Stomach (tissue), 9 donors: ENCODE data around the gene GREM2. TPM values are rescaled to one million over a fixed set of nuclear protein-coding genes. Genes with fewer than 3 reads are reported as not detected.

Source experiments
- DNase-seq, 2 donors: peaks; one replicate each; pipeline versions ENCODE4 v3.0.0 to v3.0.0-alpha.2; 2013 to 2019
- H3K27ac ChIP-seq, 5 donors: fragments of 200-600 bp in 4 of 5; sonication (generic) in 4 of 5; one replicate each; pipeline ENCODE4 v1.5.1; 2013 to 2019; ENCODE audit warnings: mild to moderate bottlenecking in 1 of 5, moderate library complexity in 1 of 5
- H3K27me3 ChIP-seq, 3 donors: fragments of 200-600 bp; sonication (generic); one replicate each; pipeline ENCODE4 v1.5.1; 2017 to 2019; ENCODE audit warnings: mixed run types in 1 of 3
- H3K36me3 ChIP-seq, 4 donors: fragments of 200-600 bp; sonication (generic); 1 replicate in 3 of 4; 2 replicates in 1 of 4; pipeline ENCODE4 v1.5.1; 2016 to 2019
- H3K4me1 ChIP-seq, 4 donors: fragments of 200-600 bp; sonication (generic); one replicate each; pipeline ENCODE4 v1.5.1; 2016 to 2019
- H3K4me3 ChIP-seq, 4 donors: fragments of 200-600 bp; sonication (generic) in 3 of 4; one replicate each; pipeline ENCODE4 v1.5.1; 2016 to 2019; ENCODE audit warnings: mild to moderate bottlenecking in 1 of 4
- H3K9me3 ChIP-seq, 4 donors: fragments of 200-600 bp; sonication (generic); one replicate each; pipeline ENCODE4 v1.5.1; 2016 to 2019
- CTCF ChIP-seq, 7 experiments: fragments of 450-650 bp in 4 of 7; fragments of 200-600 bp in 3 of 7; sonication (generic) in 3 of 7; IDR thresholded peaks; one replicate each; pipeline ENCODE4 v1.5.1; 2016 to 2019; ENCODE audit warnings: antibody characterized with exemption in 7 of 7, control low read depth in 2 of 7, mild to moderate bottlenecking in 1 of 7
- EP300 ChIP-seq: sonication (generic); formaldehyde crosslinking; IDR thresholded peaks from one replicate; pipeline ENCODE4 v1.6.1; 2017; ENCODE audit warnings: antibody characterized with exemption
- POLR2A ChIP-seq, 4 donors: fragments of 450-650 bp; IDR thresholded peaks; one replicate each; pipeline ENCODE4 v1.6.1; 2016; ENCODE audit warnings: antibody characterized with exemption in 4 of 4, control low read depth in 2 of 4, mild to moderate bottlenecking in 1 of 4, moderate library complexity in 1 of 4
- POLR2AphosphoS5 ChIP-seq, 3 donors: sonication (generic); formaldehyde crosslinking; IDR thresholded peaks; one replicate each; pipeline ENCODE4 v1.6.1; 2016; ENCODE audit warnings: antibody characterized with exemption in 3 of 3
- WGBS, 5 donors: extraction: QIAGEN DNeasy Blood & Tissue Kit in 3 of 5; methylation state at CpG; one replicate each; pipeline versions ENCODE4 v1.1.5 to v1.1.7; 2013 to 2018; 5-methylcytosine and 5-hydroxymethylcytosine counted together
- intact Hi-C: fragments of 100-400 bp; cut with DNase I; formaldehyde crosslinking; loops from one replicate; pipeline ENCODE4 v1.15.1; 2023; ENCODE audit warnings: low total_unique reads
- polyA plus RNA-seq, 3 donors: library from polyadenylated mRNA; stranded (reverse); fragments of 200-250 nt; gene quantifications; one replicate each; pipeline ENCODE4 v1.2.3, GENCODE V29; 2013
- total RNA-seq, 5 donors: library from RNA; depleted of rRNA; stranded (reverse); fragments of >200 nt; gene quantifications; one replicate each; pipeline versions ENCODE4 v1.1.0 to v1.2.3, GENCODE V29; 2014 to 2016
- donor health status: healthy with polysubstance abuse.
- donor health status: Bipolar disorder and iron deficiency.
- donor health status: healthy.

Gene GREM2
- total and polyA plus RNA-seq, 8 donors = 0.45 to 10.5 (median 2.4) TPM; not detected in 1

- H3K9me3 ChIP-seq = no peaks in the 10 kb centered on the region
- peaks cover 0 to 2% (median 0%) of the 10 kb centered on the region in 3 donors for H3K27me3 ChIP-seq
- H3K27ac ChIP-seq = no peak overlapping the region
- no peak for TF ChIP-seq EP300
- TF ChIP-seq CTCF (IDR thresholded peaks at IDR 0.05) = no peak
- no peak for TF ChIP-seq POLR2AphosphoS5 (IDR thresholded peaks at IDR 0.05)
- H3K4me1 ChIP-seq = no peaks in the 10 kb centered on the region
- 74 to 90% (median 86%) methylated on average over 4 of the region's 4 CpGs for WGBS, 5 donors
- H3K36me3 ChIP-seq = no peaks in the 10 kb centered on the region
- no peak for DNase-seq
- no peak overlapping the region for H3K4me3 ChIP-seq
- intact Hi-C loops = no loop called here
Observed at GRCh38 chr1:240497908-240498307, 114.0 kb downstream of the GREM2 start.

DNA sequence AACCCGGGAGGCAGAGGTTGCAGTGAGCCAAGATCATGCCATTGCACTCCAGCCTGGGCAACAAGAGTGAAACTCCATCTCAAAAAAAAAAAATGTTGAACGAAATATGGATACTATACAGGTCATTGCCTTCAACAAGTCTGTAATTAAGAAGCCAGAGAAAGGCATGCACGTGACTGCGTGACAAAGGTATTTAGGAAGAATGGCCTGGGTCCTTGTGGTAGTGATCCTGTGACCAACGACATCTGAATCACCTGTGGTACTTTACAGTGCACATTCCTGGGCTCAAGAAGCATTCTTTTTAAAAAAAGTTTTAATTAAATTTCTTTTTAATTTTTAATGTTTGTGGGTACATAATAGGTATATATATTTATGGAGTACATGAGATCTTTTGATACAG lies 115.0 kb downstream of the GREM2 start:
- Histone ChIP-seq H3K4me1 (no peaks in the 10 kb centered on the region), H3K4me3 (no peak overlapping the region)
- intact Hi-C loops = no loop called here

DNA sequence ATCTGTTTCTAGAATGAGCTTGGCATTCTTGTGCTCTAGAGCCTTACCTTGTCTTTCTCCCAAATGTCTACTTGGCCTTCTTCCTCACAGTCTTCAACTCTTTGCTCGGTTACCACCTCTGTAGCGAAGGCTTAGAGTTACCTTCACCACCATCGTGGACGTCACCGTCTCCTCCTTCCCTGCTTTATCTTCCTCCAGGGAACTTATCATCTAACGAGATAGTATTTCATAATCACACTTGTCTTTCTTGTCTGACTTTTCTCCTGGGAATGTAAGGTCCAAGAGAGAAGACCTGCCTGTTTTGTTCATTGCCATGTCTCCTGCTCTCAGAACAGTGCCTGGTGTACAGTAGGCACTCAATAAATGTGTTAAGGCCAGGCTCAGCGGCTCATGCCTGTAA lies 115.6 kb downstream of the GREM2 start:
- DNase-seq = no peak
- no peak overlapping the region for H3K27ac ChIP-seq
- peaks cover 0 to 6% (median 0%) of the 10 kb centered on the region in 4 donors for H3K9me3 ChIP-seq
- no peaks in the 10 kb centered on the region for H3K36me3 ChIP-seq
- TF ChIP-seq EP300 = no peak
- no peak for TF ChIP-seq CTCF (IDR thresholded peaks at IDR 0.05)
- TF ChIP-seq POLR2A (IDR thresholded peaks at IDR 0.05) = no peak
- TF ChIP-seq POLR2AphosphoS5 (IDR thresholded peaks at IDR 0.05) = no peak
- WGBS, 5 donors = 83 to 87% (median 85%) methylated on average over 7 of the region's 7 CpGs
- H3K27me3 ChIP-seq = peaks cover 0 to 9% (median 0%) of the 10 kb centered on the region in 3 donors
- no peaks in the 10 kb centered on the region for H3K4me1 ChIP-seq
- H3K4me3 ChIP-seq = no peak overlapping the region
- intact Hi-C loops = no loop called here

More for the DNA sequence above, 115.0 kb downstream of the GREM2 start:
- Histone ChIP-seq H3K27ac (no peak overlapping the region), H3K27me3 (peaks cover 0 to 9% (median 0%) of the 10 kb centered on the region in 3 donors), H3K36me3 (no peaks in the 10 kb centered on the region), H3K9me3 (peaks cover 0 to 6% (median 0%) of the 10 kb centered on the region in 4 donors)
- 86 to 93% (median 92%) methylated on average over 5 of the region's 5 CpGs for WGBS, 5 donors
- TF ChIP-seq EP300 (no peak), POLR2AphosphoS5 (IDR thresholded peaks at IDR 0.05) (no peak)
- DNase-seq = no peak

DNA sequence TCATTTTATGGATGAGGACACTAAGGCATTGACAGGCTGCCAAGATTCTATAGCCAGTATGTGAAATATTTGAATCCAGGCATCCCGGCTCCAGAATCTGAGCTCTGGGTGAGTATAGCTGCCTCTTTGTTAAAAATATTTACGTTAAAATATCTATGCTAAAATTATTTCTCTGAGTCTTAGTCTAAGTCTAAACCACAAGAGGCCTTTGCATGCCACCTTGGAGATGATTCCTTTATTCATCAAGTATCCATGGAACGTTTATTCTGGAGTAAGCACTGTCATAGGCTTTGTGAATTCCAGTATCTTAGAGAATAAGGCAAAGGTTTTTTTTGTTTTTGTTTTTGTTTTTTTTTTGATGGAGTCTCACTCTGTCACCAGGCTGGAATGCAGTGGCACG lies 116.4 kb downstream of the GREM2 start:
- DNase-seq = no peak
- intact Hi-C loops = no loop called here
- no peaks in the 10 kb centered on the region for H3K36me3 ChIP-seq
- H3K4me1 ChIP-seq = no peaks in the 10 kb centered on the region
- H3K27me3 ChIP-seq = peaks cover 0 to 9% (median 0%) of the 10 kb centered on the region in 3 donors
- H3K9me3 ChIP-seq = peaks cover 0 to 6% (median 0%) of the 10 kb centered on the region in 4 donors
- TF ChIP-seq EP300 (no peak), CTCF (IDR thresholded peaks at IDR 0.05) (no peak), POLR2AphosphoS5 (IDR thresholded peaks at IDR 0.05) (no peak), POLR2A (IDR thresholded peaks at IDR 0.05) (no peak)
- no peak overlapping the region for H3K4me3 ChIP-seq
- WGBS, 5 donors = 76 to 91% (median 80%) methylated on average over 4 of the region's 4 CpGs
- no peak overlapping the region for H3K27ac ChIP-seq

- H3K27me3 ChIP-seq = peaks cover 0 to 9% (median 0%) of the 10 kb centered on the region in 3 donors
- peak overlapping the region in 3 of 4 donors; percentile 3 to 21 (median 9) for H3K4me3 ChIP-seq
- DNase-seq = peak in 1 of 2 donors; percentile 62
- WGBS, 5 donors = 48 to 64% (median 56%) methylated on average over 29 to 52 of the region's 52 CpGs
- H3K36me3 ChIP-seq = no peaks in the 10 kb centered on the region
- H3K9me3 ChIP-seq = peaks cover 0 to 6% (median 0%) of the 10 kb centered on the region in 4 donors
- intact Hi-C loops = no loop called here
- TF ChIP-seq POLR2AphosphoS5 (IDR thresholded peaks at IDR 0.05) (no peak), CTCF (IDR thresholded peaks at IDR 0.05) (no peak), EP300 (no peak), POLR2A (IDR thresholded peaks at IDR 0.05) (no peak)
- no peak overlapping the region for H3K27ac ChIP-seq
- H3K4me1 ChIP-seq = no peaks in the 10 kb centered on the region
Observed at GRCh38 chr1:240492832-240493440, 119.0 kb downstream of the GREM2 start.
